Hematopoietic multipotent progenitor cell treated with erythropoietin and hydrocortisone succinate and interleukin-3 and kit ligand, for 17 days (in vitro differentiated cells): ENCODE measurements around the gene MT1H.
"Not testable (repeated sequence)": the region's sequence is repeated elsewhere in the genome, so short reads cannot be mapped to it uniquely, and the experiment has no call there.

Experiments
- DNase-seq: peaks from one replicate; pipeline ENCODE4 v3.0.0-alpha.2; 2015; ENCODE audit warnings: low spot score

The MT1H gene

DNA sequence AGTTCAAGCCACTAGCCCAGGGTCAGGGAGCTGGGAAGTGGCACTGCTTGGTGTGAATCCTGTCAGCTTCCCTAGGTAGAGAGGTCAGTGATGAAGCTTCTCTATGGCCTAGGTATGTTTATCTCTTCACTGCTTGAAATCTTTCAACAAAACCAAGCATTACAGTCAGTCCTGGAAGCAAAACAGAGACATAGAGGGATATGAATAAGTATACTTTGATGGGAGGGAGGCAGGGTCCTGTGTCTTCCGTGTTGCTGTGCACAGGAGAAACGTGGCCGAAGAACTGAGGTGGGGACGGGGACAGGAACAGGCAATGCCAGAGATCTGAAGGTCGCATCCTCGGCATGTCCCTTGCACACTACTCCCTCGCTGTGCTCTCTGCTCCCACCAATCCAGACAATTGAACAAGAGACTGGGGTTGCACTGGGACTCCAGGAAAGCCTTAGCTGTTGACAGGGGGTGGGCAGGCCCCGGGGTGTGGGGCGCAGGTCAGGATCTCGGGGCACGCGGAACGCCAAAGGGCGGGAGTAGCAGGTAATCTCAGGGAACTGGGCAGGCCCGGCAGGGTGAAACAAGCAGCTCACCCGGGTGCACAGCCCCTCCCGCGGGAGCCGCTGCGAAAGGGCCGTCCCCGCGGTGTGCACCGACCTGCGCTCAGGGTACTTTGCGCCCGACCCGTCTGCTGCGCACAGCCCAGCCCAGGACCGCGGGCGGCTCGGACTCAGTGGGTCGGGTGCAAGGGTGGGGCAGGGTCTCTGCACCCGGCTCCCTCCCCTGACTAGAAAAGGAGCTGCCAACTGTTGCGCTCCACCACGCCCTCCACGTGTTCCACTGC is at the start of gene MT1H:
Gene MT1H, plus strand, starts transcription at position 810 of the 835 bp plus-strand sequence. CDS start 71 bp downstream, outside the sequence.
- no peak for DNase-seq

DNA sequence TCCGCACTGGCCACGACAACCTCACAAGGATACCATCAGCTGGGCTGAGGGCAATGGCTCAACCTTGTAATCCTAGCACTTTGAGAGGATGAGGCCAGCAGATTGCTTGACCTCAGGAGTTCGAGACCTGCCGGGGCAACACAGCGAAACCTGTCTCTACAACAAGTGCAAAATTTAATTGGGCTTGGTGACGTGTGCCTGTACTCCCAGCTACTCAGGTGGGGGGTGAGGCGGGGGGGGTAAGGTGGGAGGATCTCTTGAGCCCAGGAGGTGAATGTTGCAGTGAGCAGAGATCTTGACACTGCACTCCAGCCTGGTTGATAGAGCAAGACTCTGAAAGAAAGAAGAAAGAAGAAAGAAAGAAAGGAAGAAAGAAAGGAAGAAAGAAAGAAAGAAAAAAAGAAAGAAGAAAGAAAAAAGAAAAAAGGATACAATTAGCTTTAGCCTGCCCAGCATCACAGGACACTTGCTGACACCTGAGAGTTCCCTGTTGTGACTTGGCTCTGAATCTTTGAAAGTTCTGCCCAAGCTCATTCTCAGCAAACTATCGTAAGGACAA is 49.2 kb upstream of the MT1H start:
- no peak for DNase-seq

DNA sequence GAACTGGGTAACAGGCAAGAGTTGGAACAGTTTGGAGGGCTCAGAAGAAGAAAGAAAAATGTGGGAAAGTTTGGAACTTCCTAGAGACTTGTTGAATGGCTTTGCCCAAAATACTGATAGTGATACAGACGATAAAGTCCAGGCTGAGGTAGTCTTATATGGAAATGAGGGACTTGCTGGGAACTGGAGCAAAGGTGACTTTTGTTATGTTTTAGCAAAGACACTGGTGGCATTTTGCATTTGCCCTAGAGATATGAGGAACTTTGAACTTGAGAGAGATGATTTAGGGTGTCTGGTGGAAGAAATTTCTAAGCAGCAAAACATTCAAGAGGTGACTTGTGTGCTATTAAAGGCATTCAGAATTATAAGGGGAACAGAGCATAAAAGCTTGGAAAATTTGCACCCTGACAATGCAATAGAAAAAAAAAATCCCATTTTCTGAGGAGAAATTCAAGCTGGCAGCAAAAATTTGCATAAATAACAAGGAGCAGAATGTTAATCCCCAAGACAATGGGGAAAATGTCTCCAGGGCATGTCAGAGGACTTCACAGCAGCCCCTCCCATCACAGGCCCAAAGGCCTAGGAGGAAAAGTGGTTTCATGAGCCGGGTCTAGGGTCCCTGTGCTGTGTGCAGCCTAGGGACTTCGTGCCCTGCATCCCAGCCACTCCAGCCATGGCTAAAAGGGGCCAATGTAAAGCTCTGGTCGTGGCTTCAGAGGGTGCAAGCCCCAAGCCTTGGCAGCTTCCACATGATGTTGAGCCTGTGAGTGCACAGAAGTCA is 47.8 kb upstream of the MT1H start:
- not testable (repeated sequence) for DNase-seq

- DNase-seq, result not testable (repeated sequence)
These were observed 46.4 kb upstream of the MT1H start for GRCh38 chr16:56623184-56623583.

DNA sequence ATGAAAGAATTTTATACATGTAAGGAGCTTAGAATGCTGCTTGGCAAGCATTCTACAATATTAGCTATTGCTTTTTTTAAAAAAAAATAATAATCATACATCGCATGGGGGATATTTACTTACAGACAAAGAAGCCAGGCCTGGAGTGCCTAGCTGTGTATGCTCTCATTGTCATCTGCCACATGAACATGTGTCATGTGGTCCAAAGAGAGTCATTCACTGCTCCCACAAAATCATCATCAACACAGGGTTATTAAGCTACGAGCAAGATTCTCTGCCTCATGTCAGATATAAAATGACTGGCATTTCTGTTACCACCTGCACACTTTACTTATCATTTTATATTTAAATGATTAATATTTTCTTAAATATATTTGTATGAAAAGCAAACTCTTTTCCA is 46.0 kb upstream of the MT1H start:
- no peak for DNase-seq

DNA sequence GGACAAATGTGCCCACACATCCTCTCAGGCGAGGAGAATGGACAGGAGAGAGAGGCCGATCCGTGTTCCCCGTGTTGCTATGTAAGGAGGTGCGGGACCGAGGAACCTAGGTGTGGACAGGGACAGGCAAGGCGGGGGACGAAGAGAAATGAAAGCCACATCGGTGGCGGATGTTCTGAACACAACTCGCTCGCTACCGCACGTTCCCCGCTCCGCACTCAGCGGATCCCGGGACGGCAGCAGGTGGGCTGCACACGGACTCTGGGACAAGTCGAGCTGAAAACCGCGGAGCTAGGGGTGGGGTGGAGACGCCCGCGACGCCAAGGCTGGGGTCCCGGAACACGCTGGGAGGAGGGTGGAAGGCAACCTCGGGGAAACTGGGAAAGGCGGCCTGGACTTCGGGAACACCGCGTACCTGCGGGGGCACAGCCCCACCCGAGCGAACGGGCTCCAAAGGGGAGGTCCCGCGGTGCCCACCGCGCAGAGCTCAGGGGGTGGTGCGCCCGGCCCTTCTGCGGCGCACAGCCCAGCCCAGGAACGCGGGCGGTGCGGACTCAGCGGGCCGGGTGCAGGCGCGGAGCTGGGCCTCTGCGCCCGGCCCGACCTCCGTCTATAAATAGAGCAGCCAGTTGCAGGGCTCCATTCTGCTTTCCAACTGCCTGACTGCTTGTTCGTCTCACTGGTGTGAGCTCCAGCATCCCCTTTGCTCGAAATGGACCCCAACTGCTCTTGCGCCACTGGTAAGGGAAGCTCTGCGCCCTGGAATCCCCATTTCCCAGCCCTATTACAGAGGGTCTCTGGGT is 44.3 kb upstream of the MT1H start, which contains the start of gene MT1E:
Gene MT1E, plus strand, starts transcription at position 642 of the 803 bp plus-strand sequence. Its CDS starts 71 bp downstream, at position 713.
- no peak for DNase-seq

- no peak for DNase-seq
These were observed 43.5 kb upstream of the MT1H start for GRCh38 chr16:56625943-56626654.

- no peak for DNase-seq
These were observed 42.9 kb upstream of the MT1H start for GRCh38 chr16:56626685-56627084.

DNA sequence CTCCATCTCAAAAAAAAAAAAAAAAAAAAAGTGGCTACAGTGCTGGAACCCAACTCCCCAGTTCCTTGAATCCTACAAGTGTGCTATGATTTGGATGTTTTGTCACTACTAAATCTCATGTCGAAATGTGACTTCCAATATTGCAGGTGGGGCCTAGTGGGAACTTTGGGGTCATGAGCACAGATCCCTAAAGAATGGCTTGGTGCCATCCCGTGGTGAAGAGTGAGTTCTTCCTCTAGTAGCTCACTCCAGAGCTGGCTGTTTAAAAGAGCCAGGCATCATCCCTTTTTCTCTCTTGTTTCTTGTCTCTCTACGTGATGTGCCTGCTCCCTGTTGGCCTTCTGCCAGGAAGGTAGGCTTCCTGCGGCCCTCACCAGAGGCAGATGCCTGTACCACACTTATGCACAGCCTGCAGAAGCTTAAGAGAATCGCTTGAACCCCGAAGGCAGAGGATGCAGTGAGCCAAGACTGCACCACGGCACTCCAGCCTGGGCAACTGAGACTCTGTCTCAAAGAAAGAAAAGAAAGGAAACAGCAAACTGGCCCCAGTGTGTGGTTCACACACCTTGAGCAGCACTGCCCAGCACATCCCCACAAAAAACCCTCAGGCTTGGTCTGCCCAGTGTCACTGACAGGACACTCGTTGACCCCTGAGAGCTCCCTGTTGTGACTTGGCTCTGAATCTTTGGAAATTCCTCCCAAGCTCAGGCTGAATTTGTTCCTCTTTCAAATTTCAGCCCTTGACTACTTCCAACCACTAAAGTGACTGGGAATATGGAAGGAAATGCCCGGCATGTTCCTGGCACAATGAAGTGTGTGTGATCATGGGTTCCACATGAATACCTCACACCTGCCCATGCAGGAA is 40.9 kb upstream of the MT1H start:
- DNase-seq, result no peak

GRCh38 chr16:56629531-56629930 is 40.1 kb upstream of the MT1H start:
- no peak for DNase-seq

DNA sequence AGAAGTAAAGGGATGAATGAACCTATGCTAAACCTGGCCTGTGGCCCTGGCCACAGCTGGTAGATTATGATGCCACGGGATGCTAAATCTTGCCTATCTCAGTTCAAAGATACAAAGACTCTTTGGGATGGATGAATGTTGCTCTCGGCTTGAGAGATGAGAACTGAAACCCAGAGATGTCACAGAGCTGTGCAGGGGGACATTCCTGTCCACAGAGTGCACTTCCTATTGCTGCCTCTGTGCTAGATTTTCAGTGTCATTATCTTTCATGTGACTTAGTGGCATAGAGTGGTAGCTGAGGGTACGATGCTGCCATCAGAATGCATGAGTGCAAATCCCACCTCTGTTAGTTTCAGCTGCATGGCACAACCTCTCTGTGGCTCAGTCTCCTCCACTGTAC is 39.5 kb upstream of the MT1H start:
- DNase-seq, result no peak

GRCh38 chr16:56631197-56631596 is 38.4 kb upstream of the MT1H start:
- no peak for DNase-seq

- no peak for DNase-seq
These were observed 37.8 kb upstream of the MT1H start for GRCh38 chr16:56631832-56632155.

DNA sequence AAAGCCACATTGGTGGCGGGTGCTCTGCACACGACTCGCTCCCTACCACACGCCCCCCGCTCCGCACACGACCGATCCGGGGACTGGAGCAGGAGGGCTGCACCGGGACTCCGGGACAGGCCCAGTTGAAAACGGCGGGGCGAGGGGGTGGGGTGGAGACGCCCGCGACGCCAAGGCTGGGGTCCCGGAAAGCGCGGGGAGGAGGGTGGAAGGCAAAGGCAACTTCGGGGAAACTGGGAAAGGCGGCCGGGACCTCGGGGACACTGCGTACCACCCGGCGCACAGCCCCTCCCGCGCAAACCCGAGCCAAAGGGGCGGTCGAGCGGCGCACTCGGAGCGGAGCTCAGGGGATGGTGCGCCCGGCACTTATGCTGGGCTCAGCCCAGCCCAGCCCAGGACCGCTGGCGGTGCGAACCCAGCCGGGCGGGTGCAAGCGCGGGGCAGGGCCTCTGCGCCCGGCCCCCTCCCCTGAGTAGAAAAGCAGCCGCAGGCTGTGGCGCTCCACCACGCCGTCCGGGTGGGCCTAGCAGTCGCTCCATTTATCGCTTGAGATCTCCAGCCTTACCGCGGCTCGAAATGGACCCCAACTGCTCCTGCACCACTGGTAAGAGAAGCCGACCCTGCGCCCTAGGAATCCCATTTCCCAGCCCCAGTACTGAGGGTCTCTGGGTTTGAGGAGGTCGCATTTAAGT is 37.3 kb upstream of the MT1H start, which contains the start of gene MT1M:
Gene MT1M, plus strand, starts transcription at position 504 of the 692 bp plus-strand sequence. Its CDS starts 73 bp downstream, at position 577.
- DNase-seq, result no peak

DNA sequence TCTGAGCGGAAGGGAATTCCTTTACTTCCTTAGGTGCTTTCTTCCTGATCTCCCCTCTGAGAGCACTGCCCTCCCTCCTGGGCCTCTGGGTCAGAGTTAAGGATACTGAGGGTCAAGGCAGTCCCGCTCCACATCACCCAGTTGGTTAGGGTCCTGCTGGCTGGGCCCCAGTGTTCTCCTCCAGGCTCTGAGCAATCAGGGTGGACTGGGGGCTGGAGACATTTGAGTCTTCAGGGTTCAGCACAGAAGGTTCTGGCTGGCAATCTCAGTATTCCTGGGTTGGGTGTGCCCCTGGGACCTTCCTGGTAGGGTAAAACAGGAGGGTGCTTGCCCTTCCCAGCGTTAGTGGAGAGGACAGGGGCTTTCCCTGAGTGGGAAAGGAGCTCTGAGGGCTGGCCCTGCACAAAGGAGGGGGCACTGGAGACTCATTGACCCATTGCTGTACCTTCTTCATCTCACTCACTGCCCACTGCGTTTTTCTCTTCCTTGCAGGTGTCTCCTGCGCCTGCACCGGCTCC is 36.7 kb upstream of the MT1H start:
- DNase-seq, result no peak

DNA sequence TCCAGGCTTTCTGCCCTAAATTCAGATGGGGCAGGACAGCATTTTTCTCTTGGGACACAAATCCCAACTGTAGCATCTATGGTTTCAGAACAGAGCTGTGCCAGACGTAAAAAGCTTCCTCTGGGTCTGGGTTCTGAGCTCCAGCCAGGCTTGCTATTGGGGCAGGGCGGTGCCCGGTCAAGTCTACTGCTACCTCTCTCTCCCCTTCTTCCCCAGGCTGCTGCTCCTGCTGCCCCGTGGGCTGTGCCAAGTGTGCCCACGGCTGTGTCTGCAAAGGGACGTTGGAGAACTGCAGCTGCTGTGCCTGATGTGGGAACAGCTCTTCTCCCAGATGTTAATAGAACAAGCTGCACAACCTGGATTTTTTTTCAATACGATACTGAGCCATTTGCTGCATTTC is 36.1 kb upstream of the MT1H start:
- no peak for DNase-seq

- DNase-seq, result no peak
These were observed 34.7 kb upstream of the MT1H start for GRCh38 chr16:56634715-56635440.

- no peak for DNase-seq
These were observed 34.1 kb upstream of the MT1H start for GRCh38 chr16:56635441-56635967.
